Hepatocyte (in vitro differentiated cells): Measurements from ENCODE around the gene WHAMM.
A peak's percentile ranks its signal among the peaks of the same experiment; 100 is the strongest.

Experiments used
- CTCF ChIP-seq: fragments of 200-600 bp; sonication (generic); IDR thresholded peaks from 2 replicates; pipeline ENCODE4 v1.5.1; 2016; ENCODE audit warnings: antibody characterized with exemption, mild to moderate bottlenecking; ENCODE audit not compliant: poor library complexity
- EZH2 ChIP-seq: fragments of 200-600 bp; sonication (generic); IDR thresholded peaks from 2 replicates; pipeline ENCODE4 v1.6.1; 2016; ENCODE audit warnings: antibody characterized with exemption, mild to moderate bottlenecking, borderline replicate concordance

DNA sequence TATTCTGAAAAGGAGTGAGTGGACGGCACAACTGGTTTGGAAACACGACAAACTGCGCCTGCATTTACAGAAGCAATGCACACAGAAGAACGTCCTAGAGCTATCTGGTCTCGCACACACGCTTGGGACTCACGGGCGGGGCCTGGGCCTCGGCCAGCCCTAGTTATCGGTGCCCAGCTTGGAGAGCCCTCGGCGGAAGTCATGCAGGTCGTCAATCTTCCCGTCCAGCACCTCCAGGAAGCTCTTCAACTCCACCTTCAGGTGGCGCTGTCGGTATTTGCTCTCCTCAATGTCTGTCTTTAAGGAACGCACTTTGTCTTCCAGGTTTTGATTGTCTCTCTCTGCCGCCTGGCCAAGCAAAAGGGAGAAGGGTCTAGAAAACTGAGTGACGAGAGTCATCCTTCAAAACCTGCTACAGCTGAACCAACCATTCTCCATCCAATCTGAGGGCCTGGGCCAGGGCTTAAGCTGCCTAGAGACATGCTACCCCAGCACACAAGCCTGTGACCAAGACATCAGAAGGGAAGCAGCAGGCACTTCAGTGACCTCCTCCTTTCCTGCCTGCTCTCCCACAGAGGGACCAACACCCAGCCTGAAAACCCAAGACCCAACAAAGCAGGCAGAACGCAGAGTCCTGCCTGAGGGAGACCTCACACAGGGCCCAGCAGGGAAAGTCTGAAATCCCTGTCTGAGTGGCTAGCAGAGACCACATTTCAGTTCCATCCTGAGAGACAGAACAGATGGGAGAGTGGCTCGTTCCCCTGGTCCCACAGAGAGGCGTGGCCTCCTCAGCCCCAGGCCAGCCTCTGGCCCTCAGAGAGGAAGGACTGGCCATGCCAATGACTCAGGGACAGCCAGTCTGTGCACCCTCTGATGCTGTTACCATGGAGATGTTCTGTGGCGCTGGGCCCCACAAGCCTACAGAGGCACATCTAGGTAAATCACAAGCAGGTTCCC lies 40.4 kb downstream of the WHAMM start:
- TF ChIP-seq CTCF (peak; percentile 84), EZH2 (no peak)
